Heart left ventricle (tissue), 16 donors: ENCODE results near the gene IL4R. TPM values are rescaled to one million over a fixed set of nuclear protein-coding genes. Genes with fewer than 3 reads are reported as not detected.
A peak's percentile ranks its signal among the peaks of the same experiment; 100 is the strongest.

ENCODE experiments used
- ATAC-seq, 4 donors: fragments of 200-7000 bp; cut with Tn5 transposase; one replicate each; pipeline ENCODE4 v1.9.1; 2020 to 2022; ENCODE audit warnings: moderate library complexity in 4 of 4, mild to moderate bottlenecking in 3 of 4, moderate number of reproducible peaks in 1 of 4
- DNase-seq, 5 donors: peaks; one replicate each; pipeline ENCODE4 v3.0.0-alpha.2; 2020
- H3K27ac ChIP-seq, 12 donors: fragments of 200-600 bp; sonication (generic) in 4 of 12; one replicate each; pipeline versions ENCODE4 v1.5.0 to v1.8.0; 2016 to 2022; ENCODE audit warnings: mild to moderate bottlenecking in 2 of 12
- H3K27me3 ChIP-seq, 9 donors: fragments of 200-600 bp; sonication (generic) in 2 of 9; one replicate each; pipeline versions ENCODE4 v1.5.1 to v1.8.0; 2016 to 2022; ENCODE audit warnings: mild to moderate bottlenecking in 3 of 9
- H3K36me3 ChIP-seq, 9 donors: fragments of 200-600 bp; sonication (generic) in 2 of 9; one replicate each; pipeline versions ENCODE4 v1.5.0 to v1.8.0; 2018 to 2022; ENCODE audit warnings: mild to moderate bottlenecking in 2 of 9
- H3K4me1 ChIP-seq, 12 donors: fragments of 200-600 bp; sonication (generic) in 4 of 12; one replicate each; pipeline versions ENCODE4 v1.5.0 to v1.8.0; 2016 to 2022; ENCODE audit warnings: mild to moderate bottlenecking in 3 of 12
- H3K4me3 ChIP-seq, 12 donors: fragments of 200-600 bp; sonication (generic) in 4 of 12; one replicate each; pipeline versions ENCODE4 v1.5.0 to v1.8.0; 2017 to 2022; ENCODE audit warnings: mild to moderate bottlenecking in 9 of 12, moderate library complexity in 4 of 12
- H3K9me3 ChIP-seq, 12 donors: fragments of 200-600 bp; sonication (generic) in 4 of 12; one replicate each; pipeline versions ENCODE4 v1.5.0 to v1.8.0; 2016 to 2022; ENCODE audit warnings: mild to moderate bottlenecking in 1 of 12
- CTCF ChIP-seq, 12 donors: fragments of 200-600 bp; sonication (generic) in 4 of 12; IDR thresholded peaks; one replicate each; pipeline versions ENCODE4 v1.5.0 to v1.8.0; 2018 to 2022; ENCODE audit warnings: antibody characterized with exemption in 12 of 12, mild to moderate bottlenecking in 5 of 12
- POLR2A ChIP-seq, 2 donors: fragments of 450-650 bp; IDR thresholded peaks; one replicate each; pipeline ENCODE4 v1.6.1; 2017; ENCODE audit warnings: antibody characterized with exemption in 2 of 2, mild to moderate bottlenecking in 2 of 2, moderate library complexity in 2 of 2
- WGBS, 4 donors: extraction: QIAGEN DNeasy Blood & Tissue Kit in 2 of 4; methylation state at CpG; one replicate each; pipeline versions ENCODE4 v1.1.5 to v1.1.7; 2013 to 2018; 5-methylcytosine and 5-hydroxymethylcytosine counted together
- intact Hi-C, 10 donors: fragments of 100-400 bp; cut with DNase I; formaldehyde crosslinking; loops; one replicate each; pipeline versions ENCODE4 v1.11.1 to v1.14.2; 2022
- polyA plus RNA-seq, 2 donors: library from polyadenylated mRNA; stranded (reverse); fragments of 200-250 nt; gene quantifications; one replicate each; pipeline ENCODE4 v1.2.3, GENCODE V29; 2013
- total RNA-seq, 9 donors: library from RNA; depleted of rRNA in 2 of 9; stranded (reverse); fragments of >200 nt in 2 of 9; fragmentation: NEBNext Ultra II Directional in 3 of 9; extraction: Animal tissue kit (Norgen Biotek cat#: 25700) in 3 of 9; gene quantifications; one replicate each; pipeline versions ENCODE4 v1.1.0 to v1.2.4, GENCODE V29; 2016 to 2023
- donor health status: ischemic (EF 13 %, LVEDD 7.1; RV severe dilation, severe dysfunction).
- donor health status: healthy with polysubstance abuse.
- donor health status: DM: no; HTN: yes; CAD: no.
- donor health status: DM: no; HTN: no; CAD: no.
- donor health status: ischemic (EF 25% LVEDD 6.9; RV normal size, moderate dysfunction).
- donor health status: ischemic (EF 25% LVEDD 5.7; RV mildly dilated, moderate dysfunction).
- donor health status: healthy.
- donor health status: DM: yes; HTN: yes; CAD: no.
- donor health status: ischemic (EF 35%, LVEDD 5.7; RV mildly dilated, moderate dysfunction).
- donor health status: nonischemic (EF 11% LVEDD 7.7; RV severe dilation, severe dysfunction).
- donor health status: DM: yes; HTN: yes; CAD: no.
- donor health status: PGD.
- donor health status: ischemic (EF 29% LVEDD 5.4; RV normal size, mild dysfunction).
- donor health status: nonischemic (EF 23%, LVEDD 6.1; RV moderate dilation, normal function).

Gene IL4R
- total and polyA plus RNA-seq, 11 donors, result 5.8 to 47.4 (median 8.2) TPM

- peaks cover 0 to 31% (median 11%) of the 10 kb centered on the region in 12 donors for H3K4me1 ChIP-seq
- peaks cover 0 to 2% (median 0%) of the 10 kb centered on the region in 12 donors for H3K9me3 ChIP-seq
- DNase-seq (no peak), ATAC-seq (no peak)
- no peak overlapping the region for H3K4me3 ChIP-seq
- 83 to 89% (median 85%) methylated on average over 7 of the region's 7 CpGs for WGBS, 4 donors
- peak overlapping the region in 1 of 12 donors; percentile 98 for H3K27ac ChIP-seq
- intact Hi-C loops, result no loop called here
- TF ChIP-seq POLR2A (IDR thresholded peaks at IDR 0.05) (no peak), CTCF (IDR thresholded peaks at IDR 0.05) (no peak)
- H3K27me3 ChIP-seq, result no peaks in the 10 kb centered on the region
- H3K36me3 ChIP-seq, result peaks cover 0 to 94% (median 33%) of the 10 kb centered on the region in 9 donors
Measured at GRCh38 chr16:27335349-27336053, 21.7 kb downstream of the IL4R start.

DNA sequence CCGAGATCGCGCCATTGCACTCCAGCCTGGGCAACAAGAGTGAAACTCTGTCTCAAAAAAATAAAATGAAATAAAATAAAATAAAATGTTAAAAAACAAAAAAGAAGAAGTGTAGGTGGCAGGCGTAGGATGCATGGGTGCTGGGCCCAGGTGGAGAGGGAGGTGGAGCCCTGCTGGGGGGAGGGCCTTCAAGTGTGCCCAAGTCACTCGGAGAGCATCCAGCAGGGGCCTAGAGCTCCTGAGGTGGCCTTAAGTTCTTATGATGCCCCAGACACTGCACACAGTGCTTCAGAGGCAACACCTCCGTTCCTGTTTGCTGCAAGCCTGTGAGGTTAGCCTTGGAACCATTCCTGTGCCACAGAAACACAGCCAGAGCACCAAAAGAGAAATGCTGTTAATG lies 23.2 kb downstream of the IL4R start:
- DNase-seq (no peak), ATAC-seq (no peak)
- peak overlapping the region in 1 of 12 donors; percentile 98 for H3K27ac ChIP-seq
- 91 to 96% (median 95%) methylated on average over 6 of the region's 6 CpGs for WGBS, 4 donors
- no peak for TF ChIP-seq CTCF (IDR thresholded peaks at IDR 0.05)
- no peaks in the 10 kb centered on the region for H3K27me3 ChIP-seq
- peaks cover 0 to 95% (median 43%) of the 10 kb centered on the region in 9 donors for H3K36me3 ChIP-seq
- intact Hi-C loops, result no loop called here
- peaks cover 0 to 2% (median 0%) of the 10 kb centered on the region in 12 donors for H3K9me3 ChIP-seq
- H3K4me3 ChIP-seq, result no peak overlapping the region
- H3K4me1 ChIP-seq, result peaks cover 0 to 31% (median 0%) of the 10 kb centered on the region in 12 donors

DNA sequence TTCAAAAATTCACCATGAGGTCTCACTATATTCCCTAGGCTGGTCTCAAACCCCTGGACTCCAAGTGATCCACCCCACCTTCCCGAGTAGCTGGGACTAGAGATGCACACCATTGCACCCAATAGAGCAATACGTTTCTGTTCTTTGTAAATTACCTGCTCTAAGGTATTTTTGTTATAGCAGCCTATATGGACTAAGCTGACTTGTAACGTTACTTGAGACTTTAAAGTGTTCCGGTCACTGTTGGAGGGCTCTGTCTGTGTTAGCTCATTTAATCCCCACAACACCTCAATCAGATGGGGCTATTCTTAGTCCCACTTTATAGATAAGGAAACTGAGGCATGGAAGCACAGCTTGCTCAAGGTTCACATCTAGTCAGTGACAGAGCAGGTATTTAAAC lies 25.4 kb downstream of the IL4R start:
- Histone ChIP-seq H3K36me3 (peaks cover 0 to 95% (median 50%) of the 10 kb centered on the region in 9 donors), H3K4me3 (no peak overlapping the region), H3K9me3 (peaks cover 0 to 2% (median 0%) of the 10 kb centered on the region in 12 donors), H3K4me1 (peaks cover 0 to 19% (median 0%) of the 10 kb centered on the region in 12 donors), H3K27ac (peak overlapping the region in 1 of 12 donors; percentile 45), H3K27me3 (no peaks in the 10 kb centered on the region)
- WGBS, 4 donors, result 94 to 96% (median 95%) methylated on average over 4 of the region's 4 CpGs
- ATAC-seq (no peak), DNase-seq (no peak)
- intact Hi-C loops, result no loop called here
- TF ChIP-seq CTCF (IDR thresholded peaks at IDR 0.05) (no peak), POLR2A (IDR thresholded peaks at IDR 0.05) (no peak)

GRCh38 chr16:27340654-27341053 lies 26.9 kb downstream of the IL4R start:
- no peak overlapping the region for H3K4me3 ChIP-seq
- peaks cover 0 to 2% (median 0%) of the 10 kb centered on the region in 12 donors for H3K9me3 ChIP-seq
- DNase-seq, result no peak
- TF ChIP-seq POLR2A (IDR thresholded peaks at IDR 0.05), result no peak
- H3K27ac ChIP-seq, result peak overlapping the region in 2 of 12 donors; percentile 4 to 45
- no peaks in the 10 kb centered on the region for H3K27me3 ChIP-seq
- intact Hi-C loops, result no loop called here
- H3K4me1 ChIP-seq, result peaks cover 0 to 19% (median 0%) of the 10 kb centered on the region in 12 donors
- WGBS, 4 donors, result 65 to 73% (median 71%) methylated on average over 6 of the region's 6 CpGs
- ATAC-seq, result peak in 2 of 4 donors; percentile 50 to 54
- H3K36me3 ChIP-seq, result peaks cover 0 to 95% (median 54%) of the 10 kb centered on the region in 9 donors
